ENCODE measurements around the gene NTSR2.

The NTSR2 gene

DNA sequence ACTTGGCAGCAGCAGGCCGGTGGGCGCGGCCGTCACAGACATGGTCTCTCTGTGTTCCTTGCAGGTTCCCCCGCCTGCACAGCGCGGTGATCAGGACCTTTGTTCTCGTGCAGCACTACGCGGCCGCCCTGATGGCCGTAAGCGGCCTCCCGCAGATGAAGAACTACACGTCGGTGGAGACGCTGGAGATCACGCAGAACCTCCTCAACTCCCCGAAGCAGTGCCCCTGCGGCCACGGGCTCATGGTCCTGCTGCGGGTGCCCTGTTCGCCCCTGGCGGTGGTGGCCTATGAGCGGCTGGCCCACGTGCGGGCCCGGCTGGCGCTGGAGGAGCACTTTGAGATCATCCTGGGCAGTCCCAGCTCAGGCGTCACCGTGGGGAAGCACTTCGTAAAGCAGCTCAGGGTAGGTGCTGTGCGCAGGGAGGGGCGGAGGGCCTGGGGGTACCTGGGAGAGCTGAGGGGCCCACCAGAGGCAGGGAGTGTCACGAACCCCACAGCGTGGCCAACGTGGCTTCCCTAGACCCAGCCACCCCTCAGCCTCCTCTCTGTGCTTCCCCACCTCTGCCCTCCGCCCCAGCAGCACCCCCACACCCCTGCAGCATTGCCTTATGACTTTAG is 59.3 kb downstream of the NTSR2 start:
- no peak overlapping the region for H3K27ac ChIP-seq (ENCODE audit: low read length)
- no peaks in the 10 kb centered on the region for H3K4me1 ChIP-seq (ENCODE audit: low read length)
- TF ChIP-seq EZH2phosphoT487 (IDR thresholded peaks at IDR 0.05; ENCODE audit: low read length) = no peak
- no peak for TF ChIP-seq EZH2 (optimal IDR thresholded peaks at IDR 0.05; ENCODE audit: low read depth, low read length)
- TF ChIP-seq, protein P1, sequence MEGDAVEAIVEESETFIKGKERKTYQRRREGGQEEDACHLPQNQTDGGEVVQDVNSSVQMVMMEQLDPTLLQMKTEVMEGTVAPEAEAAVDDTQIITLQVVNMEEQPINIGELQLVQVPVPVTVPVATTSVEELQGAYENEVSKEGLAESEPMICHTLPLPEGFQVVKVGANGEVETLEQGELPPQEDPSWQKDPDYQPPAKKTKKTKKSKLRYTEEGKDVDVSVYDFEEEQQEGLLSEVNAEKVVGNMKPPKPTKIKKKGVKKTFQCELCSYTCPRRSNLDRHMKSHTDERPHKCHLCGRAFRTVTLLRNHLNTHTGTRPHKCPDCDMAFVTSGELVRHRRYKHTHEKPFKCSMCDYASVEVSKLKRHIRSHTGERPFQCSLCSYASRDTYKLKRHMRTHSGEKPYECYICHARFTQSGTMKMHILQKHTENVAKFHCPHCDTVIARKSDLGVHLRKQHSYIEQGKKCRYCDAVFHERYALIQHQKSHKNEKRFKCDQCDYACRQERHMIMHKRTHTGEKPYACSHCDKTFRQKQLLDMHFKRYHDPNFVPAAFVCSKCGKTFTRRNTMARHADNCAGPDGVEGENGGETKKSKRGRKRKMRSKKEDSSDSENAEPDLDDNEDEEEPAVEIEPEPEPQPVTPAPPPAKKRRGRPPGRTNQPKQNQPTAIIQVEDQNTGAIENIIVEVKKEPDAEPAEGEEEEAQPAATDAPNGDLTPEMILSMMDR (IDR thresholded peaks at IDR 0.05; ENCODE audit: low read length) = no peak
- H3K36me3 ChIP-seq (replicated peaks; ENCODE audit: insufficient read depth, low read length) = no peaks in the 10 kb centered on the region
- H3K4me2 ChIP-seq (ENCODE audit: low read depth, low read length) = no peak overlapping the region
- H3K79me2 ChIP-seq (ENCODE audit: low read length) = no peaks in the 10 kb centered on the region
- H3K27me3 ChIP-seq (replicated peaks; ENCODE audit: insufficient read depth, low read length) = no peaks in the 10 kb centered on the region
- H3F3A ChIP-seq (ENCODE audit: insufficient read depth, low read length) = no peaks in the 10 kb centered on the region
- H3K9me2 ChIP-seq (replicated peaks; ENCODE audit: insufficient read depth, low read length) = no peaks in the 10 kb centered on the region
- no peaks in the 10 kb centered on the region for H3K9me3 ChIP-seq (replicated peaks; ENCODE audit: insufficient read depth, low read length)
- DNase-seq = no peak
- no peak overlapping the region for H2AFZ ChIP-seq (ENCODE audit: low read length)
- no peak overlapping the region for H3K9ac ChIP-seq (ENCODE audit: low read length)
- H4K20me1 ChIP-seq (ENCODE audit: insufficient read depth, low read length) = no peaks in the 10 kb centered on the region
- H3K4me3 ChIP-seq (ENCODE audit: low read length) = no peak overlapping the region

Measured in MM.1S (cell line).